Measurements from ENCODE around the gene CASKIN1. TPM values are rescaled to one million over a fixed set of nuclear protein-coding genes. Genes with fewer than 3 reads are reported as not detected.

The CASKIN1 gene
- total and polyA plus RNA-seq, 2 of the 8 experiments (the other 6 are each of a cell fraction or from before 2014, with no cell fraction given): 1.2 to 6.4 TPM

DNA sequence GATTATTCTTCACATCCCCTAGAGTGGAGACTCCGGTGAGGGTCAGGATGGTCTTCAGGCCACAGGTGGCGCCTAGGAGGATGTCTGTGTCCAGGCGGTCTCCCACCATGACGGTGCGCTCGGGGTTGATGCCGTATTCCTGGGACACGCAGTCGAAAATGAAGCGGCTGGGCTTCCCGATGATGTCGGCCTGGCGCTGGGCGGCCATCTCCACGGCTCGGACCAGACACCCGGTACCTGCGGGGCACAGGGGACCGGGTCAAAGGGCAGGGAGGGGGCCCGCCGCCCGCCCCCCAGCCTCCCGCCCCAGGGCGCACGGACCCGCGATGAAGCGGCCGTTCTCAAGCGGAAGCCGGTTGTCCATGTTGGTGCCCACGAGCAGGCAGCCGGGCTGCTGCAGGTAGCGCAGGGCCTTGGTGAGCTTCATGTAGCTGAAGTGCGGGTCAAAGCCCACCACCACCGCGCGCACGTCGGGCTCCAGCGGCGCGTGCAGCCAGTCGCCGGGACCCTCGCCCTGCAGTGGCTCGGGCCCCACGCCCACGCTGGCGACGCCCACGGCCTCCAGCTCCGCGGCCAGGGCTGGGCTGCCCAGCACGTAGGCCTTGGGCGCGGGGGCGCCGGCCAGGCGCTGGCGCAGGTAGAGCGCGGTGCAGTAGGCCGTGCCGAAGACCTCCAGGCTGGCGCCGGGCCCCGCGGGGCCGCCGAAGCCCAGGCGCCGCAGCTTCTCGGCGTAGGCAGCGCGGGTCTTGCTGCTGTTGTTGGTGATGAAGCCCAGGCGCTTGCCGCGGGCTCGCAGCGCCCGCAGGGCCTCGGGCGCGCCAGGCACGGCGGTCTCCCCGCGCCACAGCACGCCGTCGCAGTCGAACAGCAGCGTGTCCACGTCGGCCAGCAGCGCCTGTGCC, 17.7 kb upstream of the CASKIN1 start:
- H3K27me3 ChIP-seq (replicated peaks in 1 of 4; ENCODE audit: control insufficient read depth in 3 of 4, extremely low read depth in 1 of 4, insufficient read depth in 3 of 4, low read length in 3 of 4): no peaks in the 10 kb centered on the region
- no peak overlapping the region for H2BK20ac ChIP-seq (ENCODE audit: low read length)
- H3K9me3 ChIP-seq (ENCODE audit: insufficient read depth in 2 of 2, low read depth in 1 of 2, low read length in 1 of 2): no peaks in the 10 kb centered on the region
- H2BK5ac ChIP-seq (ENCODE audit: low read depth, low read length): peak overlapping the region; percentile 71
- H2AK5ac ChIP-seq (ENCODE audit: low read depth, low read length): no peak overlapping the region
- POLR2A ChIA-PET (ENCODE audit: partially characterized antibody): interaction anchor here (0.6 to 15.1 kb wide), 24 partner anchors 8 to 319 kb away, joined by 3 to 156 read pairs (median 4); partner anchors contain the start of genes DNASE1L2, E4F1, ECI1 and TRAF7
- no peak overlapping the region for H2BK12ac ChIP-seq (ENCODE audit: low read depth, low read length)
- no peak overlapping the region for H2BK15ac ChIP-seq (ENCODE audit: low read length)
- peak overlapping the region; percentile 78; the same call in 1 of the 2 replicates for H3K27ac ChIP-seq (ENCODE audit: low read depth, low read length)
- 3% methylated on average over 66 of the region's 98 CpGs; no CpG with 5 or more reads in 1 of the 2 experiments for WGBS, 2 experiments (ENCODE audit: extremely low coverage in 1 of 2, insufficient coverage in 1 of 2, insufficient read length in 1 of 2, insufficient replicate concordance in 2 of 2, low coverage in 1 of 2, low lambda C conversion rate in 2 of 2, missing lambda C conversion rate in 1 of 2)
- H4K20me1 ChIP-seq (replicated peaks in 1 of 2; ENCODE audit: control insufficient read depth in 1 of 2, insufficient read depth in 2 of 2, low read length in 2 of 2): peaks cover 8 to 37% of the 10 kb centered on the region in 2 experiments
- no peak overlapping the region for H2AFZ ChIP-seq (ENCODE audit: low read length)
- H3K23me2 ChIP-seq (ENCODE audit: low read depth, low read length): peaks cover 9% of the 10 kb centered on the region
- no peak overlapping the region for H3K23ac ChIP-seq (ENCODE audit: insufficient read length)
- peaks cover 4% of the 10 kb centered on the region for H3K79me1 ChIP-seq (ENCODE audit: low read depth, low read length)
- FAIRE-seq (no peak), DNase-seq (ENCODE audit: low read depth in 1 of 2, low spot score in 2 of 2) (no peak)
- peak overlapping the region; percentile 80 to 84 for H3K4me2 ChIP-seq (ENCODE audit: insufficient read depth in 1 of 2, low read depth in 2 of 2, low read length in 2 of 2)
- no peak overlapping the region for H2BK120ac ChIP-seq (replicated peaks; ENCODE audit: low read depth, low read length)
- peak overlapping the region; percentile 74 to 92 (median 78) for H3K4me3 ChIP-seq (ENCODE audit: extremely low read depth in 1 of 4, insufficient read depth in 2 of 4, low read depth in 3 of 4, low read length in 4 of 4)
- H3K4ac ChIP-seq (replicated peaks; ENCODE audit: insufficient read length, low read depth, low read length): no peak overlapping the region
- peak overlapping the region; percentile 56 to 97 (median 90) for H3K9ac ChIP-seq (replicated peaks in 1 of 4; ENCODE audit: extremely low read depth in 1 of 4, low read depth in 3 of 4, low read length in 3 of 4)
- H3K36me3 ChIP-seq (ENCODE audit: control insufficient read depth in 2 of 4, insufficient read depth in 4 of 4, low read length in 3 of 4): peaks cover 4 to 19% (median 9%) of the 10 kb centered on the region in 4 experiments; a peak in 6 of 8 replicates
- H4K91ac ChIP-seq (replicated peaks; ENCODE audit: insufficient read length, low read length): peak overlapping the region; percentile 15
- H3K18ac ChIP-seq (ENCODE audit: extremely low read depth, low read length): no peak overlapping the region; the same call in 1 of the 2 replicates
- peaks cover 0 to 17% (median 5%) of the 10 kb centered on the region in 4 experiments; a peak in 5 of 7 replicates for H3K4me1 ChIP-seq (replicated peaks in 1 of 4; ENCODE audit: control insufficient read depth in 3 of 4, insufficient read depth in 4 of 4, low read length in 3 of 4)
- H3K79me2 ChIP-seq (ENCODE audit: control insufficient read depth in 1 of 2, insufficient read depth in 2 of 2, low read length in 2 of 2): peaks cover 3 to 18% of the 10 kb centered on the region in 2 experiments; a peak in 3 of 4 replicates
- H4K8ac ChIP-seq (ENCODE audit: extremely low read depth, insufficient read depth, low read length): peak overlapping the region; percentile 89; the same call in 1 of the 2 replicates
- H4K5ac ChIP-seq (ENCODE audit: insufficient read length, low read depth, low read length): no peak overlapping the region
- H3K14ac ChIP-seq (ENCODE audit: insufficient read length): no peak overlapping the region
- CTCF ChIA-PET (ENCODE audit: partially characterized antibody): interaction anchor here (0.6 to 1.0 kb wide), 2 partner anchors 15 to 36 kb away, joined by 3 read pairs; no protein-coding TSS in a partner anchor
- H3K56ac ChIP-seq (replicated peaks; ENCODE audit: insufficient read length, low read depth, low read length): peak overlapping the region; percentile 59
- TF ChIP-seq KDM5A (IDR thresholded peaks at IDR 0.05; ENCODE audit: low read length) (0 out of 2 replicates have a peak, but pooled peaks have one; percentile 30), CHD2 (IDR thresholded peaks at IDR 0.05; ENCODE audit: low read length) (no peak), PHF8 (conservative IDR thresholded peaks at IDR 0.05; ENCODE audit: low read depth, low read length) (peak; percentile 81), KDM4A (IDR thresholded peaks at IDR 0.05; ENCODE audit: low read depth, low read length, severe bottlenecking) (peak; percentile 64), SIRT6 (IDR thresholded peaks at IDR 0.05; ENCODE audit: low read length) (no peak), CREB1 (IDR thresholded peaks at IDR 0.05) (peak; percentile 57; the same call in 1 of the 2 replicates), SIN3A (conservative IDR thresholded peaks at IDR 0.05 in 1 of 2, IDR thresholded peaks at IDR 0.05 in 1 of 2; ENCODE audit: low read depth in 1 of 2, low read length in 2 of 2) (peak in 1 of 2 experiments; percentile 46; a peak in 1 of 4 replicates), TBP (IDR thresholded peaks at IDR 0.05; ENCODE audit: low read depth, low read length) (no peak), TEAD4 (IDR thresholded peaks at IDR 0.05; ENCODE audit: low read depth, low read length) (no peak), SRF (IDR thresholded peaks at IDR 0.05; ENCODE audit: low read depth, low read length) (no peak), BACH1 (IDR thresholded peaks at IDR 0.05; ENCODE audit: low read length) (no peak)

Data from H1 (cell line).